Measurements from ENCODE around the gene ZNF780A.

The ZNF780A gene

GRCh38 chr19:40081411-40081810 lies 9.3 kb downstream of the ZNF780A start:
- Histone ChIP-seq H3K27ac (replicated peaks) (peak overlapping the region; percentile 41), H3K27me3 (ENCODE audit: insufficient read depth, poor library complexity, severe bottlenecking) (no peaks in the 10 kb centered on the region), H3K4me3 (replicated peaks; ENCODE audit: insufficient read depth, low read length) (no peak overlapping the region)
- no peak; the same call in 1 of the 2 replicates for TF ChIP-seq SPI1 (IDR thresholded peaks at IDR 0.05; ENCODE audit: borderline replicate concordance, low read depth)
- TF ChIP-seq POLR2AphosphoS5 (IDR thresholded peaks at IDR 0.05; ENCODE audit: low read depth) = no peak
- no peak for TF ChIP-seq GABPA (IDR thresholded peaks at IDR 0.05; ENCODE audit: low read depth)
- TF ChIP-seq, protein P1, sequence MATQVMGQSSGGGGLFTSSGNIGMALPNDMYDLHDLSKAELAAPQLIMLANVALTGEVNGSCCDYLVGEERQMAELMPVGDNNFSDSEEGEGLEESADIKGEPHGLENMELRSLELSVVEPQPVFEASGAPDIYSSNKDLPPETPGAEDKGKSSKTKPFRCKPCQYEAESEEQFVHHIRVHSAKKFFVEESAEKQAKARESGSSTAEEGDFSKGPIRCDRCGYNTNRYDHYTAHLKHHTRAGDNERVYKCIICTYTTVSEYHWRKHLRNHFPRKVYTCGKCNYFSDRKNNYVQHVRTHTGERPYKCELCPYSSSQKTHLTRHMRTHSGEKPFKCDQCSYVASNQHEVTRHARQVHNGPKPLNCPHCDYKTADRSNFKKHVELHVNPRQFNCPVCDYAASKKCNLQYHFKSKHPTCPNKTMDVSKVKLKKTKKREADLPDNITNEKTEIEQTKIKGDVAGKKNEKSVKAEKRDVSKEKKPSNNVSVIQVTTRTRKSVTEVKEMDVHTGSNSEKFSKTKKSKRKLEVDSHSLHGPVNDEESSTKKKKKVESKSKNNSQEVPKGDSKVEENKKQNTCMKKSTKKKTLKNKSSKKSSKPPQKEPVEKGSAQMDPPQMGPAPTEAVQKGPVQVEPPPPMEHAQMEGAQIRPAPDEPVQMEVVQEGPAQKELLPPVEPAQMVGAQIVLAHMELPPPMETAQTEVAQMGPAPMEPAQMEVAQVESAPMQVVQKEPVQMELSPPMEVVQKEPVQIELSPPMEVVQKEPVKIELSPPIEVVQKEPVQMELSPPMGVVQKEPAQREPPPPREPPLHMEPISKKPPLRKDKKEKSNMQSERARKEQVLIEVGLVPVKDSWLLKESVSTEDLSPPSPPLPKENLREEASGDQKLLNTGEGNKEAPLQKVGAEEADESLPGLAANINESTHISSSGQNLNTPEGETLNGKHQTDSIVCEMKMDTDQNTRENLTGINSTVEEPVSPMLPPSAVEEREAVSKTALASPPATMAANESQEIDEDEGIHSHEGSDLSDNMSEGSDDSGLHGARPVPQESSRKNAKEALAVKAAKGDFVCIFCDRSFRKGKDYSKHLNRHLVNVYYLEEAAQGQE (IDR thresholded peaks at IDR 0.05; ENCODE audit: insufficient replicate concordance, low read depth) = no peak
- DNase-seq (ENCODE audit: low read depth in 1 of 2, low spot score in 1 of 2) = peak in 1 of 2 experiments; percentile 9

GRCh38 chr19:40080289-40080688 lies 10.5 kb downstream of the ZNF780A start:
- no peak for DNase-seq (ENCODE audit: low read depth in 1 of 2, low spot score in 1 of 2)
- TF ChIP-seq, protein P1 (IDR thresholded peaks at IDR 0.05; ENCODE audit: insufficient replicate concordance, low read depth) = no peak
- TF ChIP-seq SPI1 (IDR thresholded peaks at IDR 0.05; ENCODE audit: borderline replicate concordance, low read depth) = no peak
- TF ChIP-seq GABPA (IDR thresholded peaks at IDR 0.05; ENCODE audit: low read depth) = no peak
- TF ChIP-seq CTCF (IDR thresholded peaks at IDR 0.05; ENCODE audit: insufficient read depth, low read length) = no peak
- TF ChIP-seq POLR2AphosphoS5 (IDR thresholded peaks at IDR 0.05; ENCODE audit: low read depth) = no peak
- Histone ChIP-seq H3K27me3 (ENCODE audit: insufficient read depth, poor library complexity, severe bottlenecking) (no peaks in the 10 kb centered on the region), H3K4me3 (replicated peaks; ENCODE audit: insufficient read depth, low read length) (no peak overlapping the region), H3K27ac (replicated peaks) (no peak overlapping the region)

DNA sequence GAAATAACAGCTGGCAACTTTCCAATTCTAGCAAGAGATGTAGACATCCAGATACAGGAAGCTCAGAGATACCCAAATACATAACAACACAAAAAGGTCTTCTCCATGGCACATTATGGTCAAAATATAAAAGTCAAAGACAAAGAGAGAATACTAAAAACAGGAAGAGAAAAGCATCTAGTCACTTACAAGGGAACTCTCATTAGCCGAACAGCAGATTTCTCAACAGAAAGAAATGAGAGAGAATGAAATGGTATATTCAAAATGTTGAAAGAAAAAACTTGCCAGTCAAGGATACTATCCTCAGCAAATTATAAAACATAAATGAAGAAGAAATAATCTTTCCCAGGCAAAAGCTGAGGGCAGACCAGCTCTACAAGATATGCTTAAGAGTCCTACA lies 12.4 kb downstream of the ZNF780A start:
- Histone ChIP-seq H3K27ac (replicated peaks) (no peak overlapping the region), H3K4me3 (replicated peaks; ENCODE audit: insufficient read depth, low read length) (no peak overlapping the region), H3K27me3 (ENCODE audit: insufficient read depth, poor library complexity, severe bottlenecking) (no peaks in the 10 kb centered on the region)
- DNase-seq (ENCODE audit: low read depth in 1 of 2, low spot score in 1 of 2) = no peak
- no peak for TF ChIP-seq GABPA (IDR thresholded peaks at IDR 0.05; ENCODE audit: low read depth)
- TF ChIP-seq, protein P1 (IDR thresholded peaks at IDR 0.05; ENCODE audit: insufficient replicate concordance, low read depth) = no peak

DNA sequence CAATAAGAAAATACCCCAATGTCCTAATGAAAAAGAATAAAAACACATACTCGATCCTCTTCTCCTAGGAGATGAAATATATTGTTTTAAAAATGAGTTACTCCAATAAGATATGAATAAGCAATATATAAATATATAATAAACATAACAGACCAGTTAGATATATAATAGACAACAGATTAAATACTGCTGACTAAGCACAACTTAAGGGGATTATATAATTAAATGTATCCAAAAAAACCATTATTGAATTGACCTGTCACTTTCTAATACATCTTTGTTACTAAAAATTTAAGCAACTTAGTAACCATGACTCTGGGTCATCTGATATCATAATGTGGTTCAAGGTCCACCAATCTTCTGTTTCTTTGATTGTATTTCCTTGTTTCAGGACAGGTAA lies 20.7 kb downstream of the ZNF780A start:
- no peak for DNase-seq (ENCODE audit: low read depth in 1 of 2, low spot score in 1 of 2)
- TF ChIP-seq GABPA (IDR thresholded peaks at IDR 0.05; ENCODE audit: low read depth) = no peak
- no peak for TF ChIP-seq CTCF (IDR thresholded peaks at IDR 0.05; ENCODE audit: insufficient read depth, low read length)
- TF ChIP-seq SPI1 (IDR thresholded peaks at IDR 0.05; ENCODE audit: borderline replicate concordance, low read depth) = no peak
- TF ChIP-seq, protein P1 (IDR thresholded peaks at IDR 0.05; ENCODE audit: insufficient replicate concordance, low read depth) = no peak
- no peak for TF ChIP-seq POLR2AphosphoS5 (IDR thresholded peaks at IDR 0.05; ENCODE audit: low read depth)

More for the DNA sequence above, 20.7 kb downstream of the ZNF780A start:
- no peak overlapping the region for H3K27ac ChIP-seq (replicated peaks)
- H3K27me3 ChIP-seq (ENCODE audit: insufficient read depth, poor library complexity, severe bottlenecking) = no peaks in the 10 kb centered on the region
- H3K4me3 ChIP-seq (replicated peaks; ENCODE audit: insufficient read depth, low read length) = no peak overlapping the region
